HG02973 (cell line): ENCODE measurements around the gene KIRREL3.

Experiments used
- ATAC-seq: cut with Tn5 transposase; IDR thresholded peaks from one replicate; pipeline ENCODE4 v1.9.1; 2021; ENCODE audit warnings: moderate library complexity; ENCODE audit not compliant: unreplicated experiment

The KIRREL3 gene

GRCh38 chr11:126878913-126879482 lies 121.6 kb downstream of the KIRREL3 start:
- ATAC-seq: no peak

- no peak for ATAC-seq
Observed at GRCh38 chr11:126874831-126875230, 125.7 kb downstream of the KIRREL3 start.

- ATAC-seq: no peak
Observed at GRCh38 chr11:126874276-126874675, 126.3 kb downstream of the KIRREL3 start.

- no peak for ATAC-seq
Observed at GRCh38 chr11:126871792-126872191, 128.8 kb downstream of the KIRREL3 start.

DNA sequence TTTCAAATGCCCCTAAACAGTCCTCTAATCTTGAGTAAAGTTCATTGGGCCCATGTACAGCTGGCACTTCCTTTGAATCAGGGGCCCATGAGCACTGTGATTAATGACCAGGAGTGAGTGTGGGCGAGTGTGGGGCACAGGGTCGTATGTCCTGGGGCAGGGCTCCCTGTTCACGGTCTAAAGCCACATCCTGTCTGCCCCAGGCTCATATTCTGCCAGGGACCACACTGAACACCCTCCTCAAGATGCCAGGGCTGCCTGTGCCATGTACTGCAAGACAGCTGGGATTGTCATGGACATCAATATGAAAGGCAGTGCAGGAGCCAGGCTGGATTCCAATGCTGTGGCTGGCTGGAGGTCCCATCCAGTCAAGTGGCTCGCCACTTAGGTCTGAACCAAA lies 130.5 kb downstream of the KIRREL3 start:
- no peak for ATAC-seq

DNA sequence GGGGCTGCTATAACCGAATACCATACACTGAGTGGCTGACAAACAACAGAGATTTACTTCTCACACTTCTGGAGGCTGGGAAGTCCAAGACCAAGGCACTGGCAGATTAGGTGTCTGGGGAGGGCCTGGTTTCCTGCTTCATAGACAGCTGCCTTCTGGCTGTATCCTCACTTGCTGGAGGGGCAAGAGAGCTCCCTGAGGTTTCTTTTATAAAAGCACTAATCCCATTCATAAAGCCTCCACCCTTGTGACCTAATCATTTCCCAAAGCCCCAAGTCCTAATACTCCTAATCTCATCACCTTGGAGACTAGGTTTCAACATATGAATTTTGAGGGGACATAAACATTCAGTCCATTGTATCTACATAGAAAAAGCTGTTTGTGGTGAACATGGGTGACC lies 131.8 kb downstream of the KIRREL3 start:
- no peak for ATAC-seq

DNA sequence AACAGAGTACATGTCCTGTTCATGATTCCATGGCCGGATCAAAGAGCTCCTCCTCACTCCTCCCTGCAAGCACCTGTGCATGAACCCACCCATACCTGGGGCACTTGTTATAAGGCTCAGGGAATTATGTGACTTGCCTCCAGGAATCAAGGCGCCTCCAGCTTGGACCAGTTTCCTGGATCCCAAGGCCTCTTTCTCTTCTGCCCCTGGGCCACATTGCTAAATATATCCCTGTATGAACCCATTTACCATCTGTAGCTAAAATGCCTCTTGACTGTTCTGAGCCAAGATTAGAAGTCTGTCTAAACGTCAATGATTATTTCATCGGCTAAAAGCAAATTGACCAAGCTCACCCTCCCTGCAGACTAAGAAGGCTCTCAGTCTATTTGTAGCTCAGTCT lies 135.6 kb downstream of the KIRREL3 start:
- ATAC-seq: no peak

- ATAC-seq: no peak
Observed at GRCh38 chr11:126863294-126863997, 137.1 kb downstream of the KIRREL3 start.

DNA sequence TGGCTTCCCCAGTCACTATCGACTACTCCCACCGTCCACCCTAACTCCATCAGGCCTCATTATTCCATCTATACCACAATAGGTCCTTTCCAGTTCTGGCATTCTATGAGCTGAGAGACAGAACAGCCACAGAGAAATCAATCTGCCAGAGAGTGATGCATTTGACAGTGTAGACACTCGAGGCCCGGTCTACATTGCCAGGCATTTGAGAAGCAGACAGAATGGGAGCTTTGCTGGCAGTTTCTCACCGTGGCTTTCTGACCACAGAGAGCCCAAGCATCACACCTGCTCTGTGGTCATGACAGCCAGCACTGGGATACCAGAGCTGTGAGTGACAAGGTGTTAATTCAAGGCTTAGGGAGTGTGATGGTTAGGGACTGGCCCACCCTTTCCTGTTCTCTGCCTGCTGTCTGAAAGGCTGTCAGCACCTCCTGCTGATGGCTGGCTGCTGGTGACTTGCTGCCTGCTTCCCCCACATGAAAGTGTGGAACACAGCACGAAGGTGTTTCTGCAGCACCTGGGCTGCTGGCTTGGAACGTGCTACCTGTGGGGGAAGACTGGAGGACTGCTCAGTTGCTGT lies 137.8 kb downstream of the KIRREL3 start:
- peak; percentile 47 for ATAC-seq

DNA sequence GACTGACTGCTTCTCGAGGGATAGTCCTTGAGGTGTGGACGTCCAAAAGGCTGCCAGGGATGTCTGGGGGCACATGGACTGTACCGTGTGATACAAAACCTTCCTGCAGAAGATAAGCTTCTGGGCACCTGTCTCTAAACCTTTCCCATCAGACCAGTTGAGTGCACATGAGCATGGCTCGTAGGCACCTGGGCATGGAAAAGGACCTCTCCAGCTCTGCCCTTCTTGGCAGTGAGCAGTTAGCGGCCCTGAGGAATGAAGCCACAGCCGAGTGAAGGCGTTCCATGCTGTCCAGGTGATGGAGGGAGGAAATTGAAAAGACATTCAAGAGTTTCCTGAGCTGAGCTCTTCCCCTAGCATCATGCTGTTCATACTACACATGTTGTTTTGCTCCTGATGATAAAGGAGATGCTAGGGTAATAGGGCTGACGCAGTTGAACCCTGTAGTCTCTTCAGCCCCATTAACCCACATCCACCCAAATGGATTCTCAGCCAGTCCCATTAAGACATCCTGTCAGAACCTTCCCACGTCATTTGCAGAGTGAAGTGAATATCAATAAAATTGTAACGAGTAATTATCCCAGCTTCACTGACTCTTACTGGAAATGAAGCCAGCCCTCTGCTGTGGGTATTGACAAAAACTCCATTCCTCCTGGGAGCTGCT lies 138.6 kb downstream of the KIRREL3 start:
- ATAC-seq: no peak

GRCh38 chr11:126857860-126858808 lies 142.4 kb downstream of the KIRREL3 start:
- no peak for ATAC-seq

DNA sequence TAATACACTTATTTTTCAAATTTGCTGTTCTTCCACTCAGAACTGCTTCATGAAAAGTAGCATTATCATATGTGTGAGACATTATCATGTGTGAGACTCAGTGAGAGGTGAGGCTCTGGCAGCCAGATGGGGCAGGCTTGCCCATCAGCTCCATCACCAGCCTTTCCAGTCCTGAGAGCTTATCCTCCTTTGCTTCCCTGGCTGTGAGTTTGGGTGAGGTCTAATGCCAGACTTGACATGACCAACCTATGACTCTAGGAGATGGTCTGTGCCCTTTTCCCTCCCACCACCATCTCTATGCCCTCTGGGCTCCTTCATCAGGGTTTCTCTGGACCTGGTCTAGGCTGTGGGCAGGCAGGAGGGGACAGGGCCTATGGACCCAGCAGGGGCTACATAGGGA lies 145.0 kb downstream of the KIRREL3 start:
- ATAC-seq: no peak

DNA sequence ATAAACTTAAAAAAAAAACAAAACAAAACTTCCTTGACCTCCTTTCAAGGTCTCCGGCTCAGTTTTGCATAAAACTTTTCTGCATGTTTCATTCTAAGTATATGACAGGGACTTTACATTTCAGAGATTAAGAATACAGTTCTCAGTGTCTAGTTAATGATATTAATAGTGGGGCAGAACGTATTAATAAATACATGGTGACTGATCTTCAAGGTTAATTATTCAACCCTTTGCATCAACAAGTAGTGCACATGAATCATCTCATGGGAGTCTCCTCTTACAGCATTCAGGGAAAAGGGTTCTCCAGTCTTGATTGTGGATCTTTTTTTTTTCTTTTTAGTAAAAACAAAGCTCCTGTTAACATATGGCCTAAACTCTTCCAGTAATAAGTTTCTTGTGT lies 146.8 kb downstream of the KIRREL3 start:
- peak; percentile 72 for ATAC-seq

GRCh38 chr11:126844789-126845188 lies 155.8 kb downstream of the KIRREL3 start:
- no peak for ATAC-seq

GRCh38 chr11:126843096-126843495 lies 157.5 kb downstream of the KIRREL3 start:
- no peak for ATAC-seq

DNA sequence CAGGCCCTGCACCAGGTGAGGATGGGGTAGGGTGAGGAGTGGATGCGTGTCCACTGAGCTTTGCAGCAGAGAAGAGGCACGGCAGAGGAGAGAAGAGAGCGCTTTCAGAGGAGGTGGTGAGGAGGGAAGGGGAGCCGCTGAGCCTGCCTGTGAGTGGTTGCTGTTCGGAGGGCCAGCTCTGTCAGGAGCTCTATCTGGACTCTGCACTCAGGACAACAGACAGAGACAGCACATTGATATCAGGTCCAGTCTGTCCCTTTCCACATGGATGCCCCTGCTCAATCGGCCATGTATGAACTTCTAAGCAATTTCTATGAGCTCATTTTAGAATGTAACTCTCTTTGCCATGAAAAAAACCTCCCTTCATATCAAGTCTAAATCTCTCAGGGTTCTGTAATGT lies 158.6 kb downstream of the KIRREL3 start:
- no peak for ATAC-seq

DNA sequence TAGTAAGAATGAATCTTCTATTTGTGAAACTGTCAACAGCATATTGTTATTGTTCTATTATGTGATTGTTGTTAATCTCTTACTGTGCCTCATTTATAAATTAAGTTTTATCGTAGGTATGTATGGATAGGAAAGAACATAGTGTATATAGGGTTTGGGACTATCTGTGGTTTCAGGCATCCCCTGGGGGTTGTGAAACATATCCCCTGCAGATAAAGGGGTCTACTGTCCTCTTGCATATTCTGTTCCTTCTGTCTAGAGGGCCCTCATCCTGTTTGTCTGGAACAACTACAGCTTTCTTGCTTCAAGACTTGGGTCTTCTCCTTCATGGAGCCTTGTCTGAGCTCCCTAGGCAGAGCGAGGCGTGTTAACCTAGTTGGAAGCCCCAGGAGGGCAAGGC lies 159.6 kb downstream of the KIRREL3 start:
- no peak for ATAC-seq

DNA sequence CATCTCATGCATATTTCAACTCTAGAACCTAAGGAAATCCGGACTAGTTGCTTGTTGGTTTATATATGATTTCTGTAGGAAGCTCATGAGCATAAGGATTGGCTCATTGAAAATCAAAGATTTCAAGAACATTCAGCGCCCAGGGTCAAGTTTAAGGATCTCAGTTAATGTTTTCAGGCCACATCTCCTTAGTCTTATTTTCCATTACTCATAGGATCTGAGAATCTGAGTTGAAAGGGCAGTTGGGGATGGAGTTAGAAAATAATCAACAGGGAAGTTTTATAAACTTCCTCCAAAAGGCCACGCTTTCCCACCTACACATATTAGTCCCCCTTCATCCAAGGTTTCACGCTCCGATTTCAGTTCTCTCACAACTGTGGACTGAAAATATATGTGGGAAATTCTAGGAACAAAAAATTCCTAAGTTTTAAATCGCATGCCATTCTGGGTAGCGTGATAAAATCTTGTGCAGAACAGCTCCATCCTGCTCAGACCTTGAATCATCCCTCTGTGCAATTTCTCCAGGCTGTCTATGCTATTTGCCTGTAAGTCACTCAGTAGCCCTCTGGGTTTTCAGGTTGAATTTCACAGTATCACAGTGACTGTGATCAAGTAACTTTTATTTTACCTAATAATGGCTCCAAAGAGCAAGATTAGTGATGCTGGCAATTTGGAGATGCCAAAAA lies 160.2 kb downstream of the KIRREL3 start:
- ATAC-seq: no peak

DNA sequence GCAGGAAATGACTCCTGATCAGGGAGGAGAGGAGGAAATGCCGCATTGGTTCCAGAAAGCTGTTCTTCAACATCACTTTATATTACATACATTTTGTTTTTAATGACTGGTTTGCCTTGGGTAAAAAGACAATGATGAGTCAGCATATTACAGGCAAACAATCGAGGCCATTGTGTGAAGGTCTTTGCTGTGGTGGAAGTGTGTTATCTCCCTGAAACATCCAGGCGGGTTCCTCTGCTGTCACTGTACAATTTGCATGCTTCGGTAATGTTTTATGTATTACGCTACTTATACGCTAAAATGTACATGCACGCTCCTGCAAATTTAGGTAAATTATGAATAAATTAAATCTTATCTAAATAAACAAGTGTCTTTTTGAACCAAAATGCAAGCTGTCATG lies 161.1 kb downstream of the KIRREL3 start:
- ATAC-seq: no peak

- no peak for ATAC-seq
Observed at GRCh38 chr11:126838779-126839178, 161.8 kb downstream of the KIRREL3 start.
